ENCODE measurements around the gene COA8. TPM values are rescaled to one million over a fixed set of nuclear protein-coding genes. Genes with fewer than 3 reads are reported as not detected.

The COA8 gene
- total RNA-seq, 4 donors from 2014 or later = 1.5 to 17.1 (median 15.2) TPM; not detected in 1

GRCh38 chr14:103616635-103617300 is 54.0 kb downstream of the COA8 start:
- Histone ChIP-seq H3K36me3 (no peaks in the 10 kb centered on the region), H3K9me3 (no peaks in the 10 kb centered on the region), H3K27me3 (no peaks in the 10 kb centered on the region), H3K4me1 (no peaks in the 10 kb centered on the region), H3K4me3 (no peak overlapping the region), H3K27ac (no peak overlapping the region)
- in situ Hi-C loops (cut with MboI; ENCODE audit: low pct_ligation_motif_present in 1 of 4, low pct_unique_long_range_greater_than_20kb in 1 of 4, low sequenced_read_pairs in 3 of 4) = no loop called here
- no peak for TF ChIP-seq CTCF (IDR thresholded peaks at IDR 0.05)
- TF ChIP-seq POLR2AphosphoS5 (IDR thresholded peaks at IDR 0.05) = no peak
- no peak for TF ChIP-seq EP300 (IDR thresholded peaks at IDR 0.05; ENCODE audit: low read depth)
- TF ChIP-seq POLR2A (IDR thresholded peaks at IDR 0.05) = no peak
- 78 to 100% methylated on average over 1 to 17 of the region's 17 CpGs for WGBS, 2 donors (ENCODE audit: low coverage in 1 of 2)
- intact Hi-C loops (cut with DNase I; ENCODE audit: low total_unique reads) = no loop called here
- DNase-seq = no peak

GRCh38 chr14:103619057-103619456 is 56.3 kb downstream of the COA8 start:
- H3K4me1 ChIP-seq = peaks cover 0 to 8% (median 2%) of the 10 kb centered on the region in 4 donors
- no peaks in the 10 kb centered on the region for H3K27me3 ChIP-seq
- H3K36me3 ChIP-seq = no peaks in the 10 kb centered on the region
- no peak overlapping the region for H3K27ac ChIP-seq
- no peaks in the 10 kb centered on the region for H3K9me3 ChIP-seq
- in situ Hi-C loops (cut with MboI; ENCODE audit: low pct_ligation_motif_present in 1 of 4, low pct_unique_long_range_greater_than_20kb in 1 of 4, low sequenced_read_pairs in 3 of 4) = no loop called here
- no peak for TF ChIP-seq CTCF (IDR thresholded peaks at IDR 0.05)
- no peak for TF ChIP-seq POLR2A (IDR thresholded peaks at IDR 0.05)
- no peak for TF ChIP-seq EP300 (IDR thresholded peaks at IDR 0.05; ENCODE audit: low read depth)
- TF ChIP-seq POLR2AphosphoS5 (IDR thresholded peaks at IDR 0.05) = no peak
- no peak overlapping the region for H3K4me3 ChIP-seq
- DNase-seq = no peak
- 74% methylated on average over 5 of the region's 5 CpGs; no CpG with 5 or more reads in 1 of the 2 donors for WGBS, 2 donors (ENCODE audit: low coverage in 1 of 2)
- intact Hi-C loops (cut with DNase I; ENCODE audit: low total_unique reads) = no loop called here

- no peak overlapping the region for H3K27ac ChIP-seq
- TF ChIP-seq POLR2A (IDR thresholded peaks at IDR 0.05) (no peak), EP300 (IDR thresholded peaks at IDR 0.05; ENCODE audit: low read depth) (no peak), CTCF (IDR thresholded peaks at IDR 0.05) (no peak), POLR2AphosphoS5 (IDR thresholded peaks at IDR 0.05) (no peak)
- H3K4me3 ChIP-seq = no peak overlapping the region
- DNase-seq = no peak
- intact Hi-C loops (cut with DNase I; ENCODE audit: low total_unique reads) = no loop called here
- in situ Hi-C loops (cut with MboI; ENCODE audit: low pct_ligation_motif_present in 1 of 4, low pct_unique_long_range_greater_than_20kb in 1 of 4, low sequenced_read_pairs in 3 of 4) = no loop called here
- no peaks in the 10 kb centered on the region for H3K36me3 ChIP-seq
- H3K27me3 ChIP-seq = no peaks in the 10 kb centered on the region
- H3K4me1 ChIP-seq = peaks cover 6 to 31% (median 12%) of the 10 kb centered on the region in 4 donors
- WGBS, 2 donors (ENCODE audit: low coverage in 1 of 2) = 53 to 81% methylated on average over 3 to 5 of the region's 5 CpGs
- no peaks in the 10 kb centered on the region for H3K9me3 ChIP-seq
Observed at GRCh38 chr14:103621860-103622259, 59.1 kb downstream of the COA8 start.

GRCh38 chr14:103623308-103623707 is 60.5 kb downstream of the COA8 start:
- TF ChIP-seq POLR2A (IDR thresholded peaks at IDR 0.05) = no peak
- TF ChIP-seq CTCF (IDR thresholded peaks at IDR 0.05) = no peak
- TF ChIP-seq POLR2AphosphoS5 (IDR thresholded peaks at IDR 0.05) = no peak
- TF ChIP-seq EP300 (IDR thresholded peaks at IDR 0.05; ENCODE audit: low read depth) = no peak
- no peak for DNase-seq
- Histone ChIP-seq H3K27me3 (no peaks in the 10 kb centered on the region), H3K9me3 (no peaks in the 10 kb centered on the region), H3K27ac (no peak overlapping the region), H3K4me3 (no peak overlapping the region), H3K4me1 (peaks cover 15 to 43% (median 20%) of the 10 kb centered on the region in 4 donors), H3K36me3 (no peaks in the 10 kb centered on the region)
- in situ Hi-C loops (cut with MboI; ENCODE audit: low pct_ligation_motif_present in 1 of 4, low pct_unique_long_range_greater_than_20kb in 1 of 4, low sequenced_read_pairs in 3 of 4) = no loop called here
- 92% methylated on average over 4 of the region's 4 CpGs; no CpG with 5 or more reads in 1 of the 2 donors for WGBS, 2 donors (ENCODE audit: low coverage in 1 of 2)
- intact Hi-C loops (cut with DNase I; ENCODE audit: low total_unique reads) = no loop called here

Data from transverse colon (tissue), 4 donors.